ENCODE data around the gene JAKMIP2.

The JAKMIP2 gene

GRCh38 chr5:147756566-147756965 lies 26.0 kb downstream of the JAKMIP2 start:
- Histone ChIP-seq H3K56ac (ENCODE audit: low read length) (no peak overlapping the region), H3K4me2 (ENCODE audit: low read length) (no peak overlapping the region), H3K4ac (ENCODE audit: low read depth, low read length) (no peak overlapping the region), H2BK120ac (ENCODE audit: low read depth, low read length) (no peak overlapping the region), H3K18ac (ENCODE audit: low read length) (no peak overlapping the region), H3K4me3 (ENCODE audit: low read length) (no peak overlapping the region), H3K79me1 (ENCODE audit: low read length) (no peaks in the 10 kb centered on the region), H2AK5ac (ENCODE audit: low read length) (no peak overlapping the region), H4K5ac (ENCODE audit: low read length) (no peak overlapping the region), H3K27ac (ENCODE audit: low read depth, low read length) (no peak overlapping the region), H4K8ac (ENCODE audit: low read depth, low read length) (no peak overlapping the region), H2BK15ac (replicated peaks; ENCODE audit: low read depth) (no peak overlapping the region), H3K79me2 (ENCODE audit: control insufficient read depth, insufficient read depth, low read length) (no peaks in the 10 kb centered on the region), H3K4me1 (ENCODE audit: control insufficient read depth, low read depth, low read length) (peaks cover 5% of the 10 kb centered on the region), H3K27me3 (ENCODE audit: insufficient read depth, low read length, poor library complexity) (no peaks in the 10 kb centered on the region), H3K36me3 (ENCODE audit: control insufficient read depth, insufficient read depth, low read length) (no peaks in the 10 kb centered on the region), H3K23ac (ENCODE audit: low read length) (no peak overlapping the region), H2BK5ac (ENCODE audit: low read length) (no peak overlapping the region), H3K9ac (ENCODE audit: low read length) (no peak overlapping the region)
- no peak for DNase-seq

DNA sequence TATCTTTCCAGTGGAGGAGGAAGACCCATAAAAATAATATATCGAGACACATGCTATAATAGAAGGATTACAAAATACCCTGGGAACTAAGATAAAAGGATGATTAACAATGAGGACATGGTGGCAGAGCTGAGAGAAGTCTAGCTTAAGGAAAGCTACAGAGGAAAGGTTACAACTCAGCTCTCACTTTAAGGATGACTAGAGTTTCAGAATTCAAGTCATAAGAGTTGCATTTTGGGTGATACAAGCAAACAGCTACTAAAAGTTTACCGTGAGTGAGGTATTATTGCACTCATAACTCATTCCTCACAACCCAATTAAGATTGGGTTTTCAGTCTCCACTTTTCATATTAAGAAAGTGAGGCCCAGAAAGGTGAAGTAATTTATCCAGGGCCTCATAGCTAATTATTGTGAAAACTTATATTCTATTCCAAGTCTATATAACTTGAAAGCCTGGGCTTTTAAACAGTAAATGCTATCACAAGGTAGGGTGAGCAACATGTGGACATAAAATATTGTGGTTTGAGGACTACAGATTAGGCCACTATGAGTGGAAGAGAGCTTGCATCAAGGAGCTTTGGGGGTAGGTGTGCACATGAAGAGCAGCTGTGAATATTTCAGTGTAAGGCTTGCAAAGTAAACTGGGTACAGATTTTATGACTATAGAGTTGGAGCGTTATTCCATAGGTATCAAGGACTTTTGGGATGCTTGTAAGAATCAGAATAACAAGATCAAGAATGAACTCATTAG lies 28.0 kb downstream of the JAKMIP2 start:
- H3K79me1 ChIP-seq (ENCODE audit: low read length), result no peaks in the 10 kb centered on the region
- H4K8ac ChIP-seq (ENCODE audit: low read depth, low read length), result no peak overlapping the region
- no peak overlapping the region for H4K5ac ChIP-seq (ENCODE audit: low read length)
- H3K4me1 ChIP-seq (ENCODE audit: control insufficient read depth, low read depth, low read length), result peaks cover 3% of the 10 kb centered on the region
- no peak overlapping the region for H2AK5ac ChIP-seq (ENCODE audit: low read length)
- H3K4ac ChIP-seq (ENCODE audit: low read depth, low read length), result no peak overlapping the region
- no peak overlapping the region for H2BK120ac ChIP-seq (ENCODE audit: low read depth, low read length)
- no peak overlapping the region for H3K18ac ChIP-seq (ENCODE audit: low read length)
- H3K9ac ChIP-seq (ENCODE audit: low read length), result no peak overlapping the region
- H3K36me3 ChIP-seq (ENCODE audit: control insufficient read depth, insufficient read depth, low read length), result no peaks in the 10 kb centered on the region
- H3K79me2 ChIP-seq (ENCODE audit: control insufficient read depth, insufficient read depth, low read length), result no peaks in the 10 kb centered on the region
- H3K4me2 ChIP-seq (ENCODE audit: low read length), result no peak overlapping the region
- no peak overlapping the region for H3K27ac ChIP-seq (ENCODE audit: low read depth, low read length)
- WGBS (ENCODE audit: extremely low coverage, insufficient coverage, low lambda C conversion rate), result no CpG with 5 or more reads among the region's 3 CpGs
- H3K56ac ChIP-seq (ENCODE audit: low read length), result no peak overlapping the region
- H3K4me3 ChIP-seq (ENCODE audit: low read length), result no peak overlapping the region
- no peak overlapping the region for H3K23ac ChIP-seq (ENCODE audit: low read length)
- H3K27me3 ChIP-seq (ENCODE audit: insufficient read depth, low read length, poor library complexity), result no peaks in the 10 kb centered on the region
- no peak overlapping the region for H2BK5ac ChIP-seq (ENCODE audit: low read length)
- H2BK15ac ChIP-seq (replicated peaks; ENCODE audit: low read depth), result no peak overlapping the region
- no peak for DNase-seq

- no peak overlapping the region for H3K56ac ChIP-seq (ENCODE audit: low read length)
- no peak overlapping the region for H4K8ac ChIP-seq (ENCODE audit: low read depth, low read length)
- peaks cover 4% of the 10 kb centered on the region for H3K4me1 ChIP-seq (ENCODE audit: control insufficient read depth, low read depth, low read length)
- H3K4me2 ChIP-seq (ENCODE audit: low read length), result no peak overlapping the region
- no peak overlapping the region for H4K5ac ChIP-seq (ENCODE audit: low read length)
- no peaks in the 10 kb centered on the region for H3K79me1 ChIP-seq (ENCODE audit: low read length)
- no peak overlapping the region for H3K23ac ChIP-seq (ENCODE audit: low read length)
- no peak overlapping the region for H3K18ac ChIP-seq (ENCODE audit: low read length)
- no CpG with 5 or more reads among the region's 1 CpG for WGBS (ENCODE audit: extremely low coverage, insufficient coverage, low lambda C conversion rate)
- H3K36me3 ChIP-seq (ENCODE audit: control insufficient read depth, insufficient read depth, low read length), result no peaks in the 10 kb centered on the region
- H3K27me3 ChIP-seq (ENCODE audit: insufficient read depth, low read length, poor library complexity), result no peaks in the 10 kb centered on the region
- H3K4ac ChIP-seq (ENCODE audit: low read depth, low read length), result no peak overlapping the region
- H2BK15ac ChIP-seq (replicated peaks; ENCODE audit: low read depth), result no peak overlapping the region
- no peak overlapping the region for H2BK5ac ChIP-seq (ENCODE audit: low read length)
- H3K4me3 ChIP-seq (ENCODE audit: low read length), result no peak overlapping the region
- H2AK5ac ChIP-seq (ENCODE audit: low read length), result no peak overlapping the region
- DNase-seq, result no peak
- no peak overlapping the region for H3K9ac ChIP-seq (ENCODE audit: low read length)
- no peak overlapping the region for H3K27ac ChIP-seq (ENCODE audit: low read depth, low read length)
- H2BK120ac ChIP-seq (ENCODE audit: low read depth, low read length), result no peak overlapping the region
- no peaks in the 10 kb centered on the region for H3K79me2 ChIP-seq (ENCODE audit: control insufficient read depth, insufficient read depth, low read length)
Measured at GRCh38 chr5:147753765-147754164, 28.8 kb downstream of the JAKMIP2 start.

DNA sequence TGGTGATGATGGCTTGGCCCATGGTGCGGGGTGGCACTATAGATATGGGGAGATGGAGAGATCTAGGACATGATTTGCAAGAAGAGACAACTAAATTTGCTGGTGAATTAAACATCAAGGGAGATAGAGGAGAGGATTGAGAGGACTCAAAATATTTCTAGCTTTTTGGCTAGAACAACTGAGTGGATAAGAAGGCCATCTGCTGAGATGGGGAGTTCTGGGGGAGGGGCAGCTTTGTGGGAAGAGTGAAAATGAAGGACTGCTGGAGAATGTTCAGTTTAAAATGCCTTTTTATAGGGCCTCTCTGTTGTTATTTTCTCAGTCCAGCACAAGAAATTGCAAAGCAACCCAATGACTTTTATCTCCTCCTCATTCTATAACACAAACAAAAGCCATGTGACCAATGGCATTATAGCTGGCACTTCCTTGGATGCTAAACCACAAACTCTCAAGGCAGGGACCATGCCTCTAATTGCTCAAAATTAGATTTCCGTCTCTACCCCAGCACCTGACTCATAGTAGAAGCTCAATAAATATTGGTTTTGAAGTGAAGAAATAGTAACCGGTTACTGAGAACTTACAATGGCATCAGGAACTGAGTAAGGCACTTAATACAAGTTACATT lies 29.8 kb downstream of the JAKMIP2 start:
- H3K79me1 ChIP-seq (ENCODE audit: low read length), result no peaks in the 10 kb centered on the region
- H2BK5ac ChIP-seq (ENCODE audit: low read length), result no peak overlapping the region
- no peaks in the 10 kb centered on the region for H3K36me3 ChIP-seq (ENCODE audit: control insufficient read depth, insufficient read depth, low read length)
- no peak overlapping the region for H4K8ac ChIP-seq (ENCODE audit: low read depth, low read length)
- no peak overlapping the region for H3K4me2 ChIP-seq (ENCODE audit: low read length)
- H2BK15ac ChIP-seq (replicated peaks; ENCODE audit: low read depth), result no peak overlapping the region
- H3K27ac ChIP-seq (ENCODE audit: low read depth, low read length), result no peak overlapping the region
- no peak overlapping the region for H3K18ac ChIP-seq (ENCODE audit: low read length)
- H2BK120ac ChIP-seq (ENCODE audit: low read depth, low read length), result no peak overlapping the region
- no peak overlapping the region for H4K5ac ChIP-seq (ENCODE audit: low read length)
- H2AK5ac ChIP-seq (ENCODE audit: low read length), result no peak overlapping the region
- H3K23ac ChIP-seq (ENCODE audit: low read length), result no peak overlapping the region
- no peak overlapping the region for H3K9ac ChIP-seq (ENCODE audit: low read length)
- H3K56ac ChIP-seq (ENCODE audit: low read length), result no peak overlapping the region
- H3K4me1 ChIP-seq (ENCODE audit: control insufficient read depth, low read depth, low read length), result peaks cover 5% of the 10 kb centered on the region
- DNase-seq, result no peak
- H3K4me3 ChIP-seq (ENCODE audit: low read length), result no peak overlapping the region
- H3K79me2 ChIP-seq (ENCODE audit: control insufficient read depth, insufficient read depth, low read length), result no peaks in the 10 kb centered on the region
- WGBS (ENCODE audit: extremely low coverage, insufficient coverage, low lambda C conversion rate), result no CpG with 5 or more reads among the region's 3 CpGs
- H3K4ac ChIP-seq (ENCODE audit: low read depth, low read length), result no peak overlapping the region
- H3K27me3 ChIP-seq (ENCODE audit: insufficient read depth, low read length, poor library complexity), result no peaks in the 10 kb centered on the region

DNA sequence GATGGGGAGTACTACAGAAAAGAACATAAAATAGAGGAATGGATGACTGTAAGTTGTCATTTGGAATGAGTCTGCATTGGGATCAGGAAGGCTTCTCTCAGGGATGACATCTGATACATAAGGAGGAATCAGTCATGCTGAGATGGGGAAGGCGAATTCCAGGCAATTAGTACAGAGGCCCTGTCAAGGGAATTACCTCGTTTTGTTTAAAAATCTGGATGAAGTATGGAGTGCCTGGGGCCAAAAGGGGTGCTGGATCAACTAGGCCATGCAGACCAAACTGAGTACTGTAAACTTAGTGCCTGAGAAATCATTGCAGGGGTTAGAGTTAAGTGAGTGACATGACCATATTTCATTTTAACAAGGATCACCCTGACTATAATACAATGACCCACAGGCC lies 30.5 kb downstream of the JAKMIP2 start:
- Histone ChIP-seq H3K27ac (ENCODE audit: low read depth, low read length) (no peak overlapping the region), H2BK120ac (ENCODE audit: low read depth, low read length) (no peak overlapping the region), H2BK5ac (ENCODE audit: low read length) (no peak overlapping the region), H3K23ac (ENCODE audit: low read length) (no peak overlapping the region), H3K4me1 (ENCODE audit: control insufficient read depth, low read depth, low read length) (peaks cover 5% of the 10 kb centered on the region), H2AK5ac (ENCODE audit: low read length) (no peak overlapping the region), H3K4ac (ENCODE audit: low read depth, low read length) (no peak overlapping the region), H3K18ac (ENCODE audit: low read length) (no peak overlapping the region), H3K4me3 (ENCODE audit: low read length) (no peak overlapping the region), H4K8ac (ENCODE audit: low read depth, low read length) (no peak overlapping the region), H3K9ac (ENCODE audit: low read length) (no peak overlapping the region), H3K36me3 (ENCODE audit: control insufficient read depth, insufficient read depth, low read length) (no peaks in the 10 kb centered on the region), H3K4me2 (ENCODE audit: low read length) (no peak overlapping the region), H4K5ac (ENCODE audit: low read length) (no peak overlapping the region), H3K79me1 (ENCODE audit: low read length) (no peaks in the 10 kb centered on the region), H3K79me2 (ENCODE audit: control insufficient read depth, insufficient read depth, low read length) (no peaks in the 10 kb centered on the region), H2BK15ac (replicated peaks; ENCODE audit: low read depth) (no peak overlapping the region), H3K27me3 (ENCODE audit: insufficient read depth, low read length, poor library complexity) (no peaks in the 10 kb centered on the region), H3K56ac (ENCODE audit: low read length) (no peak overlapping the region)
- no CpG with 5 or more reads among the region's 2 CpGs for WGBS (ENCODE audit: extremely low coverage, insufficient coverage, low lambda C conversion rate)
- peak; percentile 66 for DNase-seq
